Measurements from ENCODE around the gene TRIM28. TPM values are rescaled to one million over a fixed set of nuclear protein-coding genes. Genes with fewer than 3 reads are reported as not detected.
"Not testable (repeated sequence)": the region's sequence is repeated elsewhere in the genome, so short reads cannot be mapped to it uniquely, and the experiment has no call there.

TRIM28 gene
- total RNA-seq, 1 donor from 2014 or later: 233 TPM

- intact Hi-C loops (cut with DNase I): no loop called here
- ATAC-seq (no peak), DNase-seq (no peak)
- TF ChIP-seq CTCF (IDR thresholded peaks at IDR 0.05): no peak
- H3K4me3 ChIP-seq: peak overlapping the region; percentile 65
- no peaks in the 10 kb centered on the region for H3K9me3 ChIP-seq
- H3K27ac ChIP-seq: peak overlapping the region; percentile 85
- H3K27me3 ChIP-seq (ENCODE audit: low read depth): no peaks in the 10 kb centered on the region
- no peaks in the 10 kb centered on the region for H3K36me3 ChIP-seq
- H3K4me1 ChIP-seq: peaks cover 21% of the 10 kb centered on the region
Observed at GRCh38 chr19:58500242-58500641, 43.6 kb upstream of the TRIM28 start.

- DNase-seq; H3K27me3 ChIP-seq (ENCODE audit: low read depth); H3K4me1 ChIP-seq; H3K4me3 ChIP-seq; ATAC-seq; H3K27ac ChIP-seq; intact Hi-C loops (cut with DNase I); H3K9me3 ChIP-seq; H3K36me3 ChIP-seq: not testable (repeated sequence)
Observed at GRCh38 chr19:58507602-58508223, 36.2 kb upstream of the TRIM28 start.

- intact Hi-C loops (cut with DNase I): no loop called here
- Histone ChIP-seq H3K36me3 (no peaks in the 10 kb centered on the region), H3K9me3 (peaks cover 7% of the 10 kb centered on the region), H3K27me3 (ENCODE audit: low read depth) (no peaks in the 10 kb centered on the region), H3K27ac (no peak overlapping the region), H3K4me1 (peaks cover 14% of the 10 kb centered on the region), H3K4me3 (no peak overlapping the region)
- ATAC-seq: no peak
- DNase-seq: no peak
- TF ChIP-seq CTCF (IDR thresholded peaks at IDR 0.05): no peak
Observed at GRCh38 chr19:58509731-58510083, 34.2 kb upstream of the TRIM28 start.

- Histone ChIP-seq H3K9me3 (peaks cover 7% of the 10 kb centered on the region), H3K36me3 (no peaks in the 10 kb centered on the region), H3K4me3 (no peak overlapping the region), H3K27ac (no peak overlapping the region), H3K27me3 (ENCODE audit: low read depth) (no peaks in the 10 kb centered on the region), H3K4me1 (peaks cover 15% of the 10 kb centered on the region)
- ATAC-seq (no peak), DNase-seq (no peak)
- TF ChIP-seq CTCF (IDR thresholded peaks at IDR 0.05): no peak
- intact Hi-C loops (cut with DNase I): no loop called here
Observed at GRCh38 chr19:58510084-58510862, 33.6 kb upstream of the TRIM28 start.

- ATAC-seq (no peak), DNase-seq (no peak)
- Histone ChIP-seq H3K36me3 (peaks cover 11% of the 10 kb centered on the region), H3K4me1 (peaks cover 23% of the 10 kb centered on the region), H3K27ac (no peak within 1 kb of the TSS), H3K9me3 (peaks cover 7% of the 10 kb centered on the region), H3K4me3 (no peak within 1 kb of the TSS), H3K27me3 (ENCODE audit: low read depth) (no peaks in the 10 kb centered on the region)
- no peak for TF ChIP-seq CTCF (IDR thresholded peaks at IDR 0.05)
- intact Hi-C loops (cut with DNase I): no loop called here
Observed at GRCh38 chr19:58511353-58512208, 32.3 kb upstream of the TRIM28 start, which contains the start of gene SLC27A5. Gene SLC27A5 (minus strand): TSS chr19:58511992. CDS start chr19:58511955, 37 bp downstream.
